HTR-8/SVneo (cell line): ENCODE results near the gene BNIP3.
A peak's percentile ranks its signal among the peaks of the same experiment; 100 is the strongest.
"Not testable (repeated sequence)": the region's sequence is repeated elsewhere in the genome, so short reads cannot be mapped to it uniquely, and the experiment has no call there.

Experiments used
- DNase-seq: peaks from one replicate; pipeline ENCODE4 v3.0.0; 2011; ENCODE audit warnings: low spot score, mixed read lengths; ENCODE audit not compliant: insufficient read length
- FAIRE-seq: peaks from 2 replicates; lab custom pipeline; 2011; peaks lifted over from hg19 to GRCh38; lab: Jason Lieb, UNC

BNIP3 gene

DNA sequence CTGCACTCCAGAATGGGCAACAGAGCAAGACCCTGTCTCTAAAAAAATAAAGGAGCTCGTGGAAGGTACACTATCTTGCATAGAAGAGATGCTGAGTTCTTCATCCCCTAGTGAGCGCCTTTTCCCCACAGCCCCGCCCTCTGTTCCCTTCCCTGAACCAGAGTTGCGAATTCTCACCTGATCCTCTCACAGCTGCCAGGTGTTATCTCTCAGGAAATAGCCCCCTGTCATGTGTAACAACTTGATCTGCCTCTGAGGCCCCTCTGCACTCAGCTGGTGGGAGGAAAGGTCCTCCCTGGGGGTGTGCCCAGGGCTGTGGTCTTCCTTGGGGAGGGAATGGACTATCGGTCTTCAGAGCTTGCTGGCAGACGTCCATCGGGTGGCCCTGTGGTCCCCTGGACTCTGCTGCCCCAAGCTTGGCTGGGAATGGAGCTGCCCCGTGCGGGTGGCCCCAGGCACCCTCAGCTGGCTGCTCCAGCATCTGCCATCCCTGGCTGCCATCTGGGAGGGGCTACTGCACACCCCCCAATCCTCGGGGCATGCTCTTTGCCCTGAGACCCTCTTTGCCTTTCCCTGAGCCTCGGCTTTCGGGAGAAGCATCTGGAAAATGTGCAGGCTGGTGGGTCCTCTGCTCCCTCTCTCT, 21.7 kb upstream of the BNIP3 start:
- no peak for FAIRE-seq
- DNase-seq = no peak

DNA sequence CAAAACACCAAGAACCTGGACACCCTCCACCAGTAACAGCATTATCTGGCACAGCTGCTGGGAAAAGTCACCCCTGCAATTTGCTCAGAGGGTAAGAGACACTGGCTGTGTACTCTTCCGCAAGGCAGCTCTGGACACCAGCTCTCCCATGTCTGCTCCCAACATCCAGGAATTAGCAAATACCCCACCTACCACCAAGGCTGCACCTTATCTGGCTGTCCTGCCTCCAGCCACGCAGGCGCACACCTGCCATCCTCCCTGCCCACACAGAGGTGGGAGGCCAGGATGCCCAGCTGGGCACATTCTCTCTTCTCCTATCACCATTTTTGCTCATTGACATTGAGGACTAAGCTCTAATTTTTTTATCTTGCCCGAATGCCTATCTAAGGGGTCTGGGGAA, 20.3 kb upstream of the BNIP3 start:
- FAIRE-seq (no peak), DNase-seq (no peak)

DNA sequence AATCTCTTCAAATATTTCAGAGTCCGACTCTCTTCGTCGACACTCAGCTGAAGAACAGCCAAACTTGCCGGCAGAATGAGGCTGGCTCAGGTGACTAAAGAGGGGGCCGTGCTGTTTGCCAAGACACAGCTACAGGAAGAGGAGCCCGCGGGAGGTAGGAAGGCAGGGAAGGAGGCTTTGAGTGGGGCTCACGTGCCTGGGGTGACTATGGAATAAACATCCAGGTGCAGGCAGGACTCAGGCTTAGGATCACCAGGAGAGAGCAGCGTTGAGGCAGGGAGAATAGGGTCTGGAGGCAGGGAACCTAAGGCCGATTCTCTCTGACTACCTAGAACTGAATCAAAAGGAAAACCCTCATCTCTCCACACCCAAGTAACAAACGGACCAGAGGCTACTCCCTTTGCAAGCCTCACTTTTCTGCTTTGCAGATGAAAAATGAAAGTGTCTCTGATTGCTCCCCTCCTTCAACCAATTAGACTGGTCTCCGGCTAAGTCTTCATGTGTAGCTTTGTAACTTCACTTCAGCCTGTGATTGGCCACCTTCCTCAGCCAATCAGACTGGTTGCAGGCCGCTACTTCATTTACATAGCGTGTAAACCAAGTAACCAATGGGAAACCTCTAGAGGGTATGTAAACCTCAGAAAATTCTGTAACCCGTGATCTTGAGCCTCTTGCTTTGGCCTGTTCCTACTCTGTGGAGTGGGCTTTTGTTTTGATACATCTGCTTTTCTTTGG, 19.7 kb upstream of the BNIP3 start:
- DNase-seq = no peak
- FAIRE-seq = no peak

DNA sequence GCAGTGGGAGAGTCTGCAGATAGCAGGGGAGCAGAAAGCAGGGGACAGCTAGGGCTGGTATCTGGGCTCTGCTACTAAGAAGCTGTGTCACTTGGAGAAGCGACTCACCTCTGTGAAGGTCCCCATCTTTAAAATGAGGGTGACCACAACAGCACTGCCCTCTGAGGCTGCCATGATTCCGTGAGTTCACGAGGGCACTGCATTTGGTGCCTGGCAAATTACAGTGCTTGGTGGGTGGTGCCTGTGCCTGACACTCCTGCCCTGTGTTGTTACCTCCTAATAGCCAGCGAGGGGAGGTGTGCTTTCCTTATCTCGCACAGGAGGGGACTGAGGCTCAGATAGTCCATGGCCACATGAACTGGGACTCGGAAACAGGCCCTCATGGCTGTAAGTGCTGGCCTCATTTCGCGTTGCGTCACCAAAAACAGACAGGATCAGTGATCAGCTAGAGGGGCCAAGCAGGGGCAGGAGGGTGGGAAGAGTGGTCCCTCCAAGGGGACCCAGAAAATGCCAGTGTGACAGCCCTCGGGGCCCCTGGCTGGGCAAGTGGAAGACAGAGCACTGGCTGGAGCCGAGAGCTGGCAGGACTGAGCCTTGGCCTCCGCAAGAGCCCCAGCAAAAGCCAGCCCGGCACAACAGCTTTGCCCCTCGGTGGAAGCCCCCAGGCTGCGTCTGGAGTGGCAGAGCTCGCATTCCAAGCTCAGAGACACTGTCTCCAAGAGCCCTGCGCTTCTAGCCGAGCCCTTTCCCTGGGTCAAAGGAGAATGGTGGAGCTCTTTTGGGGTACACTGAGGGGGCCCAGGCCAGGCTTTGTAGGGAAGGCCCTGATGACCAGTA, 17.3 kb upstream of the BNIP3 start:
- FAIRE-seq = no peak

DNA sequence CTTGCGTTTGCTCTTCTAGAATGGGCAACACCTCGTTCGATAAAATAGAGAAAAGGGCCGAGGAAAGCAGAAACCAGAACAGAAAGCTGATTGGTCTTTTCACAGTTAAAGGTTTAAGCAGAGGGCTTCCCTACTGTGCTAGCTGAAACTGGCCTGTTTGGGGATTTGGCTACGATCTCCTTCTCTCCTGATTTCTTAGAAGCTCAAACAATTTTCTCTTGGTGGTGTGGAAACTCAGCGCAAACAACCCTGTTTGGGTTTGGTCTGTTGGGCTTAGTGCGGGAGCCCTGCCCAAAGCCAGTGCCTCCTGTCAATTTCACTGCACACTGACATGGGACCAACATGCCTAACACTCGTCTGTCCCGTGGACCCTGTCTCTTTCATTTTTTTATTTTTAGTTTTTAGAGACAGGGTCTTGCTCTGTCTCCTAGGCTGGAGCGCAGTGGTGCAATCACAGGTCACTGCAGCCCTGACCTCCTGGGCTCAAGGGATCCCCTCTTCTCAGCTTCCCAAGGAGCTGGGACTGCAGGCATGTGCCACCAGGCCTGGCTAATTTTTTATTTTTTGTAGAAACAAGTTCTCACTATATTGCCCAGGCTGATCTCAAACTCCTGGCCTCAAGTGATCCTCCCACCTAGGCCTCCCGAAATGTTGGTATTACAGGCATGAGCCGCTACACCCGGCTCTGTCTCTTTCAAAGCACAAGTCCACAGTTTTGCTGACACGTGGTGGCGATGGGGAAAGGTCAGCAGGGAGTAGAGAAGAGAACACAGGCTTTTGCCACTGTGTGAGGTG, 16.5 kb upstream of the BNIP3 start:
- FAIRE-seq = no peak

More for the DNA sequence above, 17.3 kb upstream of the BNIP3 start:
- DNase-seq = no peak

DNA sequence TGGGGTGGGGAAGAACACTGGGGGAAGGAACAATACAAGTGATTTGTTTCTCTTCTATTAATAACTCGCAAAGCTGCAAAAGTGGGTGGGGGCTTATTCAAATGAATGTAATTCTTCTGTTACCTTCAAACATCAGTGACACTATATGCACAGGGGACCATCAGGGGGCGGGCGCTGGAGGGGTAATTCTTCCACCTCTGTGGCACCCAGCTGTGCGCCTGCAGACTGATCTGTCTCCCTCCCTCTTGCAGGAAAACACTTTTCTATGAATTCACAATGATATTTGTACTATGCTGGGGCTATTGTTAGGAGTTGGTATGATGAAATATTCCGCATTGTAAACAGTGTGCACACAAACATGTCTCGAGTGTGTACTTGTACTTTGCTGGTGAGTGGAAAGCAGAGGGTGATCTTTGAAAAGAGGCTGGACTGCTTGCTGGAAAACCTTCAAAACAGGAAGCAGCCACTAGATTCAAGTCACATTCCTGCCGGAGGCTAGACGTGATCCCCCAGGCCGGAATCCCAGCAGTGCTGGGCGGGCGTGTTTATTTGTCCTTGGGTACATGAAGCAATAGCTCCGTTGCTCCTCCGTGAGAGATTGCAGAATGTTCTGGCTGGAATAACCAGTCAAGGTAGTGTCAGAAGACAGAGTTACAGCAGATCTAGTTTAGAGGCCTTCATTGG, 15.8 kb upstream of the BNIP3 start:
- DNase-seq (peak; percentile 19), FAIRE-seq (no peak)

More for the DNA sequence above, 16.5 kb upstream of the BNIP3 start:
- no peak for DNase-seq

DNA sequence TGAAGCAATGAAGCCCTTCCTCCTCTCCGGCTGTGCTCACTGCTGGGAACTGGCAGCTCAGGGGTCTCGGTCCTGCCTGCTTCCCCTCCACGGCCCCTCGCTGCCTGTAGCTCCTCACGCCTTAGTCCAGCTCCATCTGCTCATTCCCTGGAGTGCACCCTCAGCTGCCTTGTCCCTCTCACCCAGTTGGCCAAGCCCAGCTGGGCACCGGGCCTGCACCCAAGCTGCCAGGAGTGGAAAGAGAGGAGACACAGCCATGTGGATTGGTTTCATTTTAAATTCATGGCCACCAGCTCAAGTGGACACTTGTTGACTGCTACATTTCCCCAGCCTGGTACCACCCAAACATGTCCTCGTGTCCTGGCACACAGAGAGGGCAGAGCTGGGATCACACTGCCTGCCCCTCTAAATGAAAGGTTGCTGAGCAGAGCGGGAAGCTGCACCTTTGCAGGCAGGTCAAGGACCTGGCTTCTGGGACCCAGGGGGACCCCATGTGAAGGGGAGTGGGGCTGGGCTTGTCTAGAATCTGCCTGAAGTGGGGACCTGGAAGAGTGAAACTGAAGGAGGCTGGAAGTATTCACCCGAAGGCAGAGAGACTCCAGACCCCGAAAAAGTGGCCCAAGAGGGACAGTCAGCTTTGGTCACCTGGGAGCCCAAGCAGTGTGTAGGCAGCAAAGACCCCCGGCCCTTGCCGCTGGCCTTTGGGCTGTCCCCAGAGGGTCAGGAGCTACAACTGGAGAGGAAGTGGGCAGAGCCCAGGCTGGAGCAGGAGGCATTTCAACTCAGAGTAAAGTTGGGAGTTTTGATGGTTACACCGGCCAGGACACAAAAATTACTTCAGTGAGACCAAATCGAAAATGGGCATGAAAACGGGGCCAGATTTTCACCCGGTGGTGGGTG, 15.0 kb upstream of the BNIP3 start:
- DNase-seq (no peak), FAIRE-seq (no peak)

DNA sequence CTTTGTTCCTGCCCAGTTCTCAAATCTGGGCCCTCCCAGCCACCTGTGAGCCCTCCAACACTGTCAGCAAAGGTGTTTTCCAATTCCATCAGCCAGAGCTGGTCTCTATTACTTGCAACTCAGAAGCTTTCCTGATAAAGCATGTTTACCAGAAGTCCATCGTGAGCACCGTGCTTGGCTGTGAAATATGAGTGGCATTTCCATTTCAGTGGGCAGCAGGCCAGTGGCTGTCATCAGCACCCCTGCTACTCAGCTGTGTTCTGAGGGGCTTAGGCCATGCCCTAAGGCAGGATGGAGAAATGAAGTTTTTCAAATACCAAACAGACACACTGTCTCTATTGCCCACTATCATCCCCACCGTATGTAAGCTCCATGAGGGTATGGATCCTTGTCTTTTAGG, 12.7 kb upstream of the BNIP3 start:
- no peak for FAIRE-seq
- DNase-seq = no peak

DNA sequence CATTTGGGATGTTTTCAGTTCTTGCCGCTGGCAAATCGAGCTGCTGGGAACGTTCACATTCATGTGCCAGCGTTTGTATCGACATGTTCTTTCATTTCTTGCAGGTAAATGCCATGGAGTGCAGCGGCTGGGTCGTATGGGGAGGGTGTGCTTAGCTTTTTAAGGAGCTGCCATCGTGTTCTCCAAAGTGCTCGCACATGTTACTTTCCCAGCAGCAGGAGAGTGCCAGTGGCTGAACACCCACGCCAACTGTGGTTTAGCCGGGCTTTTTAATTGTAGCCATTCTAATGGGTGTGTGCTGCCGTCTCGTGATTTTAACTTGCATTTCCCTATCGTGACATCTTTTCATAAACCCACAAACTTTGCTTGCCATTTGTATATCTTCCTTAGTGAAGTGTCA, 11.6 kb upstream of the BNIP3 start:
- no peak for DNase-seq
- FAIRE-seq = no peak

DNA sequence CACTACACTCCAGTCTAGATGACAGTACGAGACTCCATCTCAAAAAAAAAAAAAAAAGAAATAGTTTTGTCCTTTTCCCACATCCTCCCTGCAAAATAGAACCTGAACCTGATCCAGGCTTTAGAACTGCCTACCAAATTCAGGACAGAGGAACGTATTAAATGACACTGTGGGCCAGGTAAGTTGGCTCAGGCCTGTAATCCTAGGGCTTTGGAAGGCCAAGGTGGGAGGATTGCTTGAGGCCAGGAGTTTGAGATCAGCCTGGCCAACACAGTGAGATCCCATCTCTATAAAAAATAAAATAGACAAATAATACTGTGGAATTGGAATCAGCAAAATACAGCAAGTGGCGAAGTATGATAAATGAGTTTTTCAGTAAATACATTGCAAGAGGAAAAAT, 10.0 kb upstream of the BNIP3 start:
- FAIRE-seq = no peak
- DNase-seq = no peak

DNA sequence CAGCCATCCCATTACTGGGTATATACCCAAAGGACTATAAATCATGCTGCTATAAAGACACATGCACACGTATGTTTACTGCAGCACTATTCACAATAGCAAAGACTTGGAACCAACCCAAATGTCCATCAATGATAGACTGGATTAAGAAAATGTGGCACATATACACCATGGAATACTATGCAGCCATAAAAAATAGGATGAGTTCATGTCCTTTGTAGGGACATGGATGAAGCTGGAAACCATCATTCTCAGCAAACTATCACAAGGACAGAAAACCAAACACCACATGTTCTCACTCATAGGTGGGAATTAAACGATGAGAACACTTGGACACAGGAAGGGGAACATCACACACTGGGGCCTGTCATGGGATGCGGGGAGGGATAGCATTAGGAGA, 6.1 kb upstream of the BNIP3 start:
- not testable (repeated sequence) for FAIRE-seq, DNase-seq

DNA sequence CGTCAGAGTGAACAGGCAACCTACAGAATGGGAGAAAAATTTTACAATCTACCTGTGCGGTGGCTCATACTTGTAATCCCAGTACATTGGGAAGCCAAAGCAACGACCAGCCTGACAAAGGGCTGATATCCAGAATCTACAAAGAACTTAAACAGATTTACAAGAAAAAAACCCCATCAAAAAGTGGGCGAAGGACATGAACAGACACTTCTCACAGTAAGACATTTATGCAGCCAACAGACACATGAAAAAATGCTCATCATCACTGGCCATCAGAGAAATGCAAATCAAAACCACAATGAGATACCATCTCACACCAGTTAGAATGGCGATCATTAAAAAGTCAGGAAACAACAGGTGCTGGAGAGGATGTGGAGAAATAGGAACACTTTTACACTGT, 5.6 kb upstream of the BNIP3 start:
- not testable (repeated sequence) for FAIRE-seq, DNase-seq

DNA sequence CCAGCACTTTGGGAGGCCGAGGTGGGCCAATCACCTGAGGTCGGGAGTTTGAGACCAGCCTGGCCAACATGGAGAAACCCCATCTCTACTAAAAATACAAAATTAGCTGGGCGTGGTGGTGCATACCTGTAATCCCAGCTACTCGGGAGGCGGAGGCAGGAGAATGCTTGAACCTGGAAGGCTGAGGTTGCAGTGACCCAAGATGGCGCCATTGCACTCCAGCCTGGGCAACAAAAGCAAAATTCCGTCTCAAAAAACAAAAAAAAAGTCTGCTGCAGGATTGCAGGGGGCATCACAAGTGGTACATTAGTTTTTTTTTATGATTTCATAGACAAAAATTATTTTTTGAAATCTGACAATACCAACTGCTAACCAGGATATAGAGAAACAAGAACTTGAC, 5.1 kb upstream of the BNIP3 start:
- DNase-seq, FAIRE-seq: not testable (repeated sequence)

DNA sequence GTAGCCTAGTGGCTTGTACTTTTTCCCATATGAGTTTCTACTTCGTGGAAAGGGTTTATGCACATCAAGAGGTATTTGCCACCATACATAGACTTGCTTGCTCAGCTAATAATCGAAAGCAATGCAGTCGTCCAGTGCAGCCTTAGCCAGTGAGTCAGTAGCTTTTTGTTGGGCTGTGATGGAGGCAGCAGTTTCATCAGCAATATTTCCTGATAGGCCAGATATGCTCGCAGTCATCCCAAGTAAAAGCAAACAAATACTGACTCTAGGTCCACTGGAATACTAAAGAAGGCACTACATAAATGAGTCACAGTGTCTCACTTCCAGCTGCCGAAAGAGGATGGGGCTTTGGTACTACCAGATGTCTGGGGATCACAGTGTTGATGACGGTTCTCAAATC, 2.1 kb upstream of the BNIP3 start:
- peak; percentile 42 for DNase-seq

DNA sequence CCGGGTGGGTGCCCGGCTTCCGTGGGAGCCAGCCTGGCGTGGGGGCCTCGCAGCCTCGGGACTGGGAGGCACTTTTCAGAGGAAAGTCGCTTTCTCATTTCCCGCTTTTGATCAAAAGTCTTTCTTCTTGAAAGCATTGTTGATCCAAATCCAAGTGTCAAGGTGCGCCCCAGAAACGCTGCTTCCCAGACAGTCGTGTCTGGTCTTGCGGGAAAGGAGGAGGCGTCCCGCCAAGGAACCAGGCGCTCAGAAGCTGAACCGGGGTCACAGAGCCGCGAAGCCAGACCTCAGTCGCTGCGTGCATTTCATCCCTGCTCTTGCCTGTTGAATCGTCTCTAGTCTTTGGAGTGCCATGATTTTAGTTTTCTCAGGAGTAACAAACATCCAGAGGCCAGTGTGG, 1.1 kb upstream of the BNIP3 start:
- no peak for DNase-seq
- FAIRE-seq = no peak

More for the DNA sequence above, 2.1 kb upstream of the BNIP3 start:
- FAIRE-seq = no peak

DNA sequence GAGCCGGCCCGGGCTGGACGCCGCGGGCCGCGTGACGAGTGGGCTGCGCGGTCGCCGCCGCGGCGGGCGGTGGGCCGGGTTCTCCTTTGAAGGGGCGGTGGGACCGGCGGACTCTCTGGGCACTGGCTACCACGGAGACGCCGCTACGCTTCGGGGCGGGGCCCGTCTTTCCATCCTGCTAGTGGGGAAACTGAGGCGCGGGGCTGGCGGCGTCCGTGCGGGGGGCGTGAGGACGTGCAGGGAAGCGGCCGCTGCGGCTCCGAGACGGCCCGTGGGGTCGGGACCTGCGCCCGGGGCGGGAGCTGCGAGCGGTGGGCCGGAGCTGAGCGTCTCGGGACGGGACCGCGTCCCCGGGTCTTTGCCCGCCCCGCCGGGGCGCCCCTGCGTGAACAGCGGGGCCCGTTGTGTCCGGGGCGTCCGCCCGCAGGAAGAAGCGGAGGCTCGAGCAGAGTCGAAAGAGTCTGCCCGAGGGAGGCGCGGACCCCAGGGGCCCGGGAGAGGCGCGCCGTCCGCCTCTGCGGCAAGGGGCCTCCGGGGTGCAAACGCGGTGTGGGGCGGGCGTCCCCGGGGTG, 548 bp upstream of the BNIP3 start:
- DNase-seq (no peak), FAIRE-seq (no peak)

DNA sequence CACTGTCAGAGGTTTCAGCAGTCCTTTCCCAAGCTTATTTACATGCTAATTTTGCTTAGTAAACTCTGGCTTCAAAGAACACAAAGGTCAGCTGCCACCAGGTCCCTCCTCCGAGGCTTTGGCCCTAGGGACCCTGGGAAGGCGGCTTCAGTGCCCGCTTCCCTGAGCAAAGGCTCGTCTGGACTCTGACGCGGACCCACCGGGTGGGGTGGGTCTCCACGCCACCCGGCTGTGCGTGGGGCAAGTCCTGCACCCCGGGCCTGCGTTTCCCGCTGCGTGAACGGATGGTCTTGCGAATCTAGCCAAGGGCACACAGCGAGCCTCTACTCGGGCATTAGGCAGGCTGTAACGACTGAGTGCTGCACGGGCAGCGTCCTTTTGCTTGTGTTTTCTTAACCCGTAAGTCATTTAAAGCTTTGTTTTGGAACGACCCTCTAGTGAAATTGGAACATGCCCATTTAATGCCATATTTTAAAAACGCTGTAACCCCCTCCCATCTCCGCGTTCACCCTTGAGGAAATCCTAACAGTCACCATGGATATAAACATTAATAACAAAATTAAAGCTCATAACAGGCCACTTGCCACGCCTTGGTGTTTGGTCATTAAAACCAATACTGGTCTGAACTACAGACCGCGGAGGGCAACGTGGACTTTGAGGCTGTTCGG, 828 bp downstream of the BNIP3 start:
- no peak for FAIRE-seq
- DNase-seq = no peak

DNA sequence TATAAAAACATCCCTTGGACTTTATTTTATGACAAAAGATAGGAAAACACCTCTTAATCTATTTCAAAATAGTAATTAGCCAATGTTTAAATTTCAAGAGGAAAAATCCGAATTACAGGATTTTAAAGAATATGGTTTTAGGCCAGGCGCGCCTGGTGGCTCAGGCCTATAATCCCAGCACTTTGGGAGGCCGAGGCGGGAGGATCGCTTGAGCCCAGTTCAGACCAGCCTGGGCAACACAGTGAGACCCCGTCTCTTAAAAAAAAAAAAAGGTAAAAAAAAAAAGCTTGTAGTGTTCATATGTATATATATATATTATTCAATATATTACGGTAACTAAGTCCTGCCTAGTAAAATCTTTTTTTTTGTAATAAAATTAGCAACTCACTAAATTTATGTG, 1.4 kb downstream of the BNIP3 start:
- DNase-seq (no peak), FAIRE-seq (no peak)
